Measurements from ENCODE around the gene KCNS3.

The KCNS3 gene

DNA sequence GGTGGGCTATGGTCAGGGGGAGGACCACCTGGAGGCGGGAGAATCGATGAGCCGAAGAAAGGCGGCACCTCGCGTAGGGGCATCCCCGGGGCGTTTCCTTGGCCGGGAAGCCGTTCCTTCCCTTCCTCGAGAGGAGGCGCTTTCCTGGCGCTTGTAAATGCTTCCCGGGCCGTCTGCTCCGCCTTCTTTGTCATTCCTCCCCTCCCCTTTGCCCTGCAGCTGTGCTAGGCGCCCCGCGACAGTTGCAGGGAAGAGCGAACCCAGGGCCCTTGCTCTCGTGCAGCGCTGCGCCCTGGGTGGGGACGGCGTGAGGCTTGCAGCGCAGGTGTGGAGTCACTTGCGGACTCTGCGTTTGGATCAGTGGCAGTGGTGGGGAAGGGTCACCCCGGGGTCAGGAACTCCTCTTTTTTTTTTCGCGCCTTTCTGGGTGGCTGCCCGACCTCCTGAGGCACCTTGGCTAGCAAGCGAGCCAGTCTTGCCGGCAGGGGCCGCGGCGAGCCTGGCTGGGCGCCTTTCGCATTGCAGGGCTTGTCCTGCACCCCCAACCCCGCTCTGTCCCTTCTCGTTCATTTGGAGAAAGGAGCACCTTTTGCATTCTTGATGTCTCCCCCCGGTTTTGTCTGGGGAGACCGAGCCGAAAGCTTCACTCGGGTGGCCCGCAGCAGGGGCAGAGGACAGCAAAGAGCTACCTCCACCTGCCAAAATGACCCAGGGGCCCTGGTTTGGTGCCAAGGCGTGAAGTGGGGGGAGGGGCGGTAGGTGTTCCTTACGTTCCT lies 858 bp downstream of the KCNS3 start:
- no peak for DNase-seq

- DNase-seq = no peak
These were observed 1.4 kb downstream of the KCNS3 start for GRCh38 chr2:17879913-17880274.

DNA sequence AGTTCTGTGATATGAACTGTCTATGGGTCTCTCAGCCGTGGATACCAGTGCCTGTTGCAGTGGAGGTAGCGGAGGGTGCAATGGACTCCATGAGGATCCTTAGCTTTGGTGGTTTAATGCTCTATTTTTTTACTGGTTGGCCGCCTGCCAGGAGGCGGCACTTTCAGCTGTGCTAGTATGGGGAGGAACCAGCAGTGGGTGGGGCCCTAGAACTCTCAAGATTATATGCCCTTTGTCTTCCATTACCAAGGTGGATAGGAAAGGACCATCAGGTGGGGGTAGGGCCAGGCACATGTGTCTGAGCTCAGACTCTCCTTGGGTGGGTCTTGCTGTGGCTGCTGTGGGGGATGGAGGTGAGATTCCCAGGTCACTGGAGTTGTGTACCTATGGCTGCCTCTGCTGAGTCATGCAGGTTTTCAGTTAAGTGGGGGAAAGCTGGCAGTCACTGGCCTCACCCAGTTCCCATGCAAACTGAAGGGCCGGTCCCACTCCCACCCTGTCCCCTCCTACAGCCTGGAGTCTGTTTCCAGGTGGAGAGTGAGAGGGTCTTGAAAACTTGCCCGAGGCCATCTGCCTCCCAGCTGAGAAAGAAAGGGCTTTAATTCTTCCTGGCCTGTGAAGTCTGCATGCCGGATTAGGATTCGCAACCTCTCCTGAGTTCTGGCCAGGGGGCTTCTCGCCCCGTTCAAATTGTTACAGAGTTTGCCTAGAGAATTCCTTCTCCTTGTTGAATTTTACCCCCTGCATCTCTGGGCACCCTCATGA lies 14.5 kb downstream of the KCNS3 start:
- no peak for DNase-seq

- DNase-seq = no peak
These were observed 15.5 kb downstream of the KCNS3 start for GRCh38 chr2:17894005-17894404.

DNA sequence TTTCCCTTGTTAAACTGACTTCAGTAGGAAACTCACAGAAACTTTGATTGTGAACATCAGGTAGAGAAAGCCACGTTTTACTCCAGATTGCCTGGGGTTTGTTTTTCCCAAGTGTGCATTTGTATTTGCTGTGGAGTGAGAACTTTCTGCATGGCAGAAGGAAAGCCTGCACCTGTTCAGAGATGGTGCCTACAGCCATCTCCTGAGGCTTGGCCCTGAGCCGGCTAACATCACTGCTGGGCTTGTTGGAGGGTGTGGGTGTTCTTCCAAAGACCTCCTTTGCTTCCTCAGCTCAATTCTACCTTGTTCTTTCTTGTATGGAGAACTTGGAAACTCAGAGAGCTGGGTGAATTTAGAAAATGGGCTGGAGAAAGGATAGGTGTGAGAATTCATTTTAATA lies 16.1 kb downstream of the KCNS3 start:
- no peak for DNase-seq

- DNase-seq = no peak
These were observed 21.4 kb downstream of the KCNS3 start for GRCh38 chr2:17899871-17900270.

DNA sequence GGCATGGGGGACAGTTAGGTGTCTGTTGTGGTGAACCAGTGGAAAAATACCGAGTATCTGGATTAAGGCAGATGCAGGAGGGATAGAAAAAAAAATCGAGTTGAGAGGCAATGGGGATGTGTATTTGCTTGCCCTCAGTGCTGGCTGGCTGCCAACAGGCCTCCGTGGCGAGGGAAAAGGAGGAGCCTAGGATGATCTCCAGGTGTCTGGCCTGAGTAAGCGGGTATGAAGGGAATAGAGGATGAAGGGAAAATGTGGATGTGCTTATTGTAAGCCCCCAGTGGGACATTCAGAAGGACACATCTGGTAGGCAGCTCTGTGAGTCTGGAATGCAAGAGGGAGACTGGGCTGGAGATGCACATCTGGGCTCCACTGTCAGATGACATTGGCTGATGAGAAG lies 22.8 kb downstream of the KCNS3 start:
- DNase-seq = no peak

DNA sequence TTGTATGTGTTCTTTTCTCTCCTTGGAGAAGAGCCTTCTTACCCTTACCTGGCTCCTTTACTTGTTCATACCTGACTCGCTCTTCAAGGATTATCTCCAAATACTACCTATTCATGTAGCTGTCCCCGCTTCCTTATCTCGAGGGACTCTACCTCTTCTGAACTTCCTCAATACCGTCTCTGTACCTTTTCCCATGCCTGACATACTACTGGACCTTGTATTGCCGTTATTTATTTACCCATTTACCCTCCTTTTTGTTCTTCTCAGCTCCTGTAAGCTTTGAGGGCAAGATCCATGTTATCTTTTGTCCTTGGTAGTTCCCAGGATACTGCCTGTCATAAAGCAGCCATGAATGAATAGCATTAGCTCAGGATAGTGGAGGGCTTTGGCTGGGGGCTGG lies 32.5 kb downstream of the KCNS3 start:
- no peak for DNase-seq

DNA sequence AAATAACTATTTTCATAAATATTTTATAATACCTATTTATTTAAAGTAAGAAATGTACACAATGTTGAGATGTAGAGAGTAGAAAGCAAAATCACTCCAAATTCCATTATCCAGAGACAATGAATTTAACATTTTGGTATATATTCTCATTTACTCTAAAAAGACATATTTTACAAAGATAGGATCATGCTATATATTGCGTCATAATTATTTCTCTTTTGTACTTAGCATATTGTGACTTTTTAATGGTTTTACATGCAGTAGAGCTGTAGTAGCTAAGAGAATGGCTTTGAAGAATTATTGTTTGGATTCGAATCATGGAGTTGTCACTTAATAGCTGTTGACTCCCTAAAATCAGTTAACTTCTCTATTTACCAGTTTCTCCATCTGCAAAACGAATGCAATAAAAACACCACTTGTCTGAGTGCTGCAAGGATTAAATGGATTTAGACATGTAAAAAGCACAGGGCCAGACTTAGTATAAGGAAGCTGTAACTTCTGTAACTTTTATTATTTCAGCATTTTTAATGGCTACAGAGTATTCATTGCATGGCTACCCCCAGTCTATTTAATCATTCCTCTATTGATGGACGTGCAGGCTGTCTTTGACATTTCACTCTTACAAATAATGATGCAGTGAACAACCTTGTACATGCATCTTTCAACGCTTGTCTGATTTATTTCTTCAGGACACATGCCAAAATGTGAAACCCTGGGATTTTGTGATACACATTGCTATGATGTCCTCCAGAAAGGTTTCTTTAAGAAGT lies 33.2 kb downstream of the KCNS3 start:
- DNase-seq = no peak

GRCh38 chr2:17912266-17912691 lies 33.8 kb downstream of the KCNS3 start:
- DNase-seq = no peak

- no peak for DNase-seq
These were observed 36.6 kb downstream of the KCNS3 start for GRCh38 chr2:17915099-17915498.

GRCh38 chr2:17915811-17916518 lies 37.5 kb downstream of the KCNS3 start:
- no peak for DNase-seq

GRCh38 chr2:17916584-17916983 lies 38.1 kb downstream of the KCNS3 start:
- DNase-seq = no peak

- DNase-seq = no peak
These were observed 40.3 kb downstream of the KCNS3 start for GRCh38 chr2:17918789-17919188.

GRCh38 chr2:17930773-17931172 lies 52.3 kb downstream of the KCNS3 start:
- no peak for DNase-seq

GRCh38 chr2:17933256-17933655 lies 54.8 kb downstream of the KCNS3 start:
- no peak for DNase-seq

DNA sequence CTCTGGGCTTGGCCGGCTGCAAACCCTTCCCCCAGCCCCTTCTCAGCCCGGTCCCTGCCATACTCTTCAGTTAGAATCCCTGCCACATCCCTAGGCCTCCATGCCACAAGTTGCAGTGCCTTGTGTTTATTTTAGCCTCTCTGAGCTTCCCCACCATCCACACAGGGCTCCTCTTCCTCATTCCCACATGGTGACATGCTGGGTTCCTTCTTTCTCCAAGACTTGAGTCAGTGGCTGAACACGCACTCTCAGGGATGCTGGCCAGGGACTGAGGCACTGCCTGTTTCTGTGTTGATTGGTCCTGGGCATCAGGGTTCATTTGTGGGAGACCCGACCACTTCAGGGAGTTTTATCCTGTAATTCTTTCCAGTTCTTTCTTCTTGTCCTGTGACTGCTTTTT lies 56.3 kb downstream of the KCNS3 start:
- no peak for DNase-seq

GRCh38 chr2:17935242-17935885 lies 56.9 kb downstream of the KCNS3 start:
- no peak for DNase-seq

DNA sequence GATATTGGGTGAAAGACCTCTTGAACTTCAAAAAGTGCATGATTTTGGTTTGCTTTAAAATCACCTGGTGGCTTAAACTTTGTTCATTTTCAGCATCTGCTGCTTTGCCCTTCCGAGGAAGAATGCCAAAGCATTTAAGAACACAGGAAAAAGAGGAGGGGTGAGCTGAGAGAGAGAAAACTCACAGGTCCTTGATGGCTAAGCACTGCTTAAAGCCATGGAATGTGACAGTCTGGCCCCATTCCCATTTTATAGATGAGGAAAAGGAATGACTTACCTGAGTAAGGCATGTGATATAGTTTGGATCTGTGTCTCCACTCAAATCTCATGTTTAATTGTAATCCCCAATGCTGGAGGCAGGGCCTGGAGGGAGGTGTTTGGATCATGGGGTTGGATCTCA lies 58.1 kb downstream of the KCNS3 start:
- no peak for DNase-seq

- DNase-seq = no peak
These were observed 61.7 kb downstream of the KCNS3 start for GRCh38 chr2:17940091-17940630.

DNA sequence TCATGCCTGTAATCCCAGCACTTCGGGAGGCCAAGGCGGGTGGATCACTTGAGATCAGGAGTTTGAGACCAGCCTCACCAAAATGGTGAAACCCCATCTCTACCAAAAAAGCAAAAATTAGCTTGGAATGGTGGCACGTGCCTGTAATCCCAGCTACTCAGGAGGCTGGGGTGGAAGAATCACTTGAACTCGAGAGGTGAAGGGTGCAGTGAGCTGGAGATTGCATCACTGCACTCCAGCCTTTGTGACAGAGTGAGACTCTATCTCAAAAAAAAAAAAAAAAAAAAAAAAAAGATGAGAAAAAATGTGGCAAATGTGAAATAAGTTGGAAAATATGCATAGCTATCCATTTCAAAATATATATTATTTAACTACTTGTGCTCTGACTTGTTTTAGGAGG lies 65.0 kb downstream of the KCNS3 start:
- DNase-seq = no peak

DNA sequence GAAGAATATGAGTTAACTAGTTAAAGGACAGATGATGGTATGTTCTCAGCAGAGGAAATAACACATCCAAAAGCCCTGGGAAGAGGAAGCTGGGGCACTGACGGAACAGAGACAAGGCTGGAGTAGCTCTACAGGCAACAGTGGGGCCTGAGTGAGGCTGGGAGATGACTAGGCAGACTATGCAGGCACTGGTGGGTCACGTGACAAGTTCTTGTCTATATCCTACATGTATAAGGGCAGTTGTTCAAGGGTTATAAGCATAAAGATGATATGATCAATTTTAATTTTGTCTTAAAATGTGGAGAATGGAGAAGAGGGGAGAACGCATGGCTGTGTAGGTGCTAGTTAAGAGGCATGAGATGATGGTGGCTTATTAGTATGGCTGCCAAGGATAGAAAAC lies 68.6 kb downstream of the KCNS3 start:
- DNase-seq = no peak

Data from CD4-positive, alpha-beta T cell treated with Interleukin-17A for 4 hours (primary cell).